Activated CD8-positive, alpha-beta memory T cell treated with anti-CD3 and anti-CD28 coated beads, Interleukin-2, amount 10 ng/mL, durations not matched to agents 7 days and 5 days (primary cell): ENCODE measurements around the gene CTNNA3. TPM values are rescaled to one million over a fixed set of nuclear protein-coding genes. Genes with fewer than 3 reads are reported as not detected.

Experiments
- ATAC-seq: fragments of 150-1000 bp; cut with Tn5 transposase; one replicate; pipeline ENCODE4 v1.10.0; 2021; ENCODE audit warnings: moderate library complexity
- CTCF ChIA-PET: fragments of 350-600 bp; sonication (Branson Sonifier 250); formaldehyde crosslinking; loops from one replicate; lab custom pipeline; 2021; ENCODE audit warnings: antibody characterized with exemption; lab: Charles Lee
- DNase-seq: peaks from one replicate; pipeline ENCODE4 v3.0.0-alpha.2; 2020
- H3K27ac Mint-ChIP-seq: one replicate; pipeline ENCODE4 v1.8.0; 2021; ENCODE audit warnings: mild to moderate bottlenecking, mixed read lengths
- H3K27me3 Mint-ChIP-seq: one replicate; pipeline ENCODE4 v1.8.0; 2021; ENCODE audit warnings: mixed read lengths
- H3K36me3 Mint-ChIP-seq: one replicate; pipeline ENCODE4 v1.8.0; 2021; ENCODE audit warnings: mild to moderate bottlenecking, mixed read lengths
- H3K4me1 Mint-ChIP-seq: one replicate; pipeline ENCODE4 v1.8.0; 2021; ENCODE audit warnings: mixed read lengths
- H3K4me3 Mint-ChIP-seq: one replicate; pipeline ENCODE4 v1.8.0; 2021; ENCODE audit warnings: mild to moderate bottlenecking, moderate library complexity, mixed read lengths
- H3K9me3 Mint-ChIP-seq: one replicate; pipeline ENCODE4 v1.8.0; 2022; ENCODE audit warnings: low read depth, mixed read lengths
- total RNA-seq, 2 experiments: library from RNA; stranded (reverse); gene quantifications; one replicate each; pipeline ENCODE4 v1.2.3, GENCODE V29; 2021

CTNNA3 gene
- total RNA-seq, 2 experiments from 2014 or later, result 0.61 TPM; not detected in 1

GRCh38 chr10:67110286-67110685, 585.7 kb downstream of the CTNNA3 start:
- Mint-ChIP-seq H3K4me1 (no peaks in the 10 kb centered on the region), H3K9me3 (no peaks in the 10 kb centered on the region), H3K27me3 (no peaks in the 10 kb centered on the region), H3K4me3 (no peak overlapping the region), H3K27ac (no peak overlapping the region), H3K36me3 (no peaks in the 10 kb centered on the region)
- CTCF ChIA-PET, result no interaction called here
- ATAC-seq, result no peak
- no peak for DNase-seq

GRCh38 chr10:67107670-67108069, 588.3 kb downstream of the CTNNA3 start:
- no peak overlapping the region for H3K4me3 Mint-ChIP-seq
- no peaks in the 10 kb centered on the region for H3K36me3 Mint-ChIP-seq
- no peaks in the 10 kb centered on the region for H3K27me3 Mint-ChIP-seq
- DNase-seq (no peak), ATAC-seq (no peak)
- no peak overlapping the region for H3K27ac Mint-ChIP-seq
- peaks cover 2% of the 10 kb centered on the region for H3K9me3 Mint-ChIP-seq
- no peaks in the 10 kb centered on the region for H3K4me1 Mint-ChIP-seq
- CTCF ChIA-PET, result no interaction called here

GRCh38 chr10:67100951-67101350, 595.0 kb downstream of the CTNNA3 start:
- Mint-ChIP-seq H3K36me3 (no peaks in the 10 kb centered on the region), H3K4me1 (no peaks in the 10 kb centered on the region), H3K4me3 (no peak overlapping the region), H3K27me3 (no peaks in the 10 kb centered on the region), H3K27ac (no peak overlapping the region), H3K9me3 (peaks cover 2% of the 10 kb centered on the region)
- no peak for ATAC-seq
- CTCF ChIA-PET, result no interaction called here
- no peak for DNase-seq

- Mint-ChIP-seq H3K27ac (no peak overlapping the region), H3K4me3 (no peak overlapping the region), H3K27me3 (no peaks in the 10 kb centered on the region), H3K9me3 (no peaks in the 10 kb centered on the region), H3K4me1 (no peaks in the 10 kb centered on the region), H3K36me3 (no peaks in the 10 kb centered on the region)
- DNase-seq (no peak), ATAC-seq (no peak)
- CTCF ChIA-PET, result no interaction called here
Measured at GRCh38 chr10:67098461-67098860, 597.5 kb downstream of the CTNNA3 start.

GRCh38 chr10:67095531-67095930, 600.5 kb downstream of the CTNNA3 start:
- Mint-ChIP-seq H3K9me3 (no peaks in the 10 kb centered on the region), H3K27ac (no peak overlapping the region), H3K36me3 (no peaks in the 10 kb centered on the region), H3K27me3 (no peaks in the 10 kb centered on the region), H3K4me1 (no peaks in the 10 kb centered on the region), H3K4me3 (no peak overlapping the region)
- no peak for DNase-seq
- no peak for ATAC-seq
- CTCF ChIA-PET, result no interaction called here

DNA sequence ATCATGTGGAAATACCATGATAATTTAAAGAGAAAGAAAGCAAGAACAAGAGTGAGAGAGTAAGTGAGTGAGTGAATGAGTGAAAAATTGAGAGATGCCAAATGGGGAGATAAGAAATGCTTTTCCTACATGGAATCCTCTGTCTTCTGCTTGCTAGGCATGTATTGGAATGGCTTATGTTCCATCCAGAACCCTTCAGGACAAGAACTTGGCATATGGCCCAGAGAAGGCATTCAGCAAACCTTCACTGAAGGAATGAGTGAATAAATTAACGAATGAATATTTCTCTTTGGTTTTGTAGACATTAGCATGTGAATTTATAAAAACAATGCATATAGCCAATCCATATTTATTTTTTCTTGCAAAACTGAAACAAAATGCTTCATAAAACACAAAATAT, 608.0 kb downstream of the CTNNA3 start:
- no peak overlapping the region for H3K27ac Mint-ChIP-seq
- ATAC-seq (no peak), DNase-seq (no peak)
- H3K4me1 Mint-ChIP-seq, result no peaks in the 10 kb centered on the region
- H3K36me3 Mint-ChIP-seq, result no peaks in the 10 kb centered on the region
- CTCF ChIA-PET, result no interaction called here
- no peaks in the 10 kb centered on the region for H3K9me3 Mint-ChIP-seq
- no peak overlapping the region for H3K4me3 Mint-ChIP-seq
- no peaks in the 10 kb centered on the region for H3K27me3 Mint-ChIP-seq

- Mint-ChIP-seq H3K36me3 (no peaks in the 10 kb centered on the region), H3K4me3 (no peak overlapping the region), H3K27ac (no peak overlapping the region), H3K9me3 (no peaks in the 10 kb centered on the region), H3K4me1 (no peaks in the 10 kb centered on the region), H3K27me3 (no peaks in the 10 kb centered on the region)
- ATAC-seq, result no peak
- CTCF ChIA-PET, result no interaction called here
- no peak for DNase-seq
Measured at GRCh38 chr10:67087135-67087425, 608.9 kb downstream of the CTNNA3 start.

- Mint-ChIP-seq H3K4me1 (no peaks in the 10 kb centered on the region), H3K9me3 (peaks cover 1% of the 10 kb centered on the region), H3K27me3 (no peaks in the 10 kb centered on the region), H3K36me3 (no peaks in the 10 kb centered on the region), H3K27ac (no peak overlapping the region), H3K4me3 (no peak overlapping the region)
- CTCF ChIA-PET, result no interaction called here
- DNase-seq (no peak), ATAC-seq (no peak)
Measured at GRCh38 chr10:67086327-67087134, 609.5 kb downstream of the CTNNA3 start.

GRCh38 chr10:67079126-67079525, 616.9 kb downstream of the CTNNA3 start:
- Mint-ChIP-seq H3K4me1 (no peaks in the 10 kb centered on the region), H3K9me3 (peaks cover 3% of the 10 kb centered on the region), H3K27ac (no peak overlapping the region), H3K36me3 (no peaks in the 10 kb centered on the region), H3K4me3 (no peak overlapping the region), H3K27me3 (no peaks in the 10 kb centered on the region)
- CTCF ChIA-PET, result no interaction called here
- ATAC-seq (no peak), DNase-seq (no peak)

GRCh38 chr10:67077376-67077775, 618.6 kb downstream of the CTNNA3 start:
- CTCF ChIA-PET, result no interaction called here
- no peaks in the 10 kb centered on the region for H3K27me3 Mint-ChIP-seq
- no peaks in the 10 kb centered on the region for H3K4me1 Mint-ChIP-seq

GRCh38 chr10:67076144-67076543, 619.9 kb downstream of the CTNNA3 start:
- H3K27ac Mint-ChIP-seq, result no peak overlapping the region
- H3K9me3 Mint-ChIP-seq, result no peaks in the 10 kb centered on the region
- no peaks in the 10 kb centered on the region for H3K36me3 Mint-ChIP-seq
- CTCF ChIA-PET, result no interaction called here
- ATAC-seq (no peak), DNase-seq (no peak)
- no peaks in the 10 kb centered on the region for H3K4me1 Mint-ChIP-seq
- no peak overlapping the region for H3K4me3 Mint-ChIP-seq
- no peaks in the 10 kb centered on the region for H3K27me3 Mint-ChIP-seq

More at GRCh38 chr10:67077376-67077775, 618.6 kb downstream of the CTNNA3 start:
- Mint-ChIP-seq H3K36me3 (no peaks in the 10 kb centered on the region), H3K9me3 (peaks cover 3% of the 10 kb centered on the region), H3K4me3 (no peak overlapping the region), H3K27ac (no peak overlapping the region)
- DNase-seq, result no peak
- ATAC-seq, result no peak

DNA sequence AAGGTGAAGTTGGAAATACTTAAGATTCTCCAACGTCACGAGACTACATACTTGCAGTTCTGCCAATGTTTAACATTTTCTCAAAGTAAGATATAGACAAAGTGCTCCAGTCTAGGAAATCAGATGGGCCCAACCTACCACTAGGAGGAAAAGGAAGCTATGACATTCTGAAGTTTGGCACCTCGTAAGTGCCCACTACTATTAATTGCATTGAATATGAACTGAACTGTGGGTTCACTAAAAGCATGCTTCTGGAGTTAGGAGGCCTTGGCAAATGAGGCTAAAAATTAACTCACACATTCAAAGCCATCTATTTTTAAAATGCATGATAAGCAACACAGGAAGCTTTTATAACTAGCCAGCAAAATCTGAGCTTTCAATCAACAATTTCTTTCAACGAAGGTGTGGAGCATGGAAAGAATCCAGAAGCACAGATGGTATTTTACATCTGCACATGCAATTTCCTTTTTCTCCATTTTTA, 620.5 kb downstream of the CTNNA3 start:
- Mint-ChIP-seq H3K4me3 (no peak overlapping the region), H3K36me3 (no peaks in the 10 kb centered on the region), H3K4me1 (no peaks in the 10 kb centered on the region), H3K9me3 (no peaks in the 10 kb centered on the region), H3K27ac (no peak overlapping the region), H3K27me3 (no peaks in the 10 kb centered on the region)
- no peak for ATAC-seq
- CTCF ChIA-PET, result no interaction called here
- DNase-seq, result no peak

GRCh38 chr10:67072654-67073053, 623.3 kb downstream of the CTNNA3 start:
- H3K4me1 Mint-ChIP-seq, result no peaks in the 10 kb centered on the region
- H3K36me3 Mint-ChIP-seq, result no peaks in the 10 kb centered on the region
- H3K9me3 Mint-ChIP-seq, result peaks cover 2% of the 10 kb centered on the region
- H3K27me3 Mint-ChIP-seq, result no peaks in the 10 kb centered on the region
- H3K27ac Mint-ChIP-seq, result no peak overlapping the region
- DNase-seq (no peak), ATAC-seq (no peak)
- CTCF ChIA-PET, result no interaction called here
- no peak overlapping the region for H3K4me3 Mint-ChIP-seq

DNA sequence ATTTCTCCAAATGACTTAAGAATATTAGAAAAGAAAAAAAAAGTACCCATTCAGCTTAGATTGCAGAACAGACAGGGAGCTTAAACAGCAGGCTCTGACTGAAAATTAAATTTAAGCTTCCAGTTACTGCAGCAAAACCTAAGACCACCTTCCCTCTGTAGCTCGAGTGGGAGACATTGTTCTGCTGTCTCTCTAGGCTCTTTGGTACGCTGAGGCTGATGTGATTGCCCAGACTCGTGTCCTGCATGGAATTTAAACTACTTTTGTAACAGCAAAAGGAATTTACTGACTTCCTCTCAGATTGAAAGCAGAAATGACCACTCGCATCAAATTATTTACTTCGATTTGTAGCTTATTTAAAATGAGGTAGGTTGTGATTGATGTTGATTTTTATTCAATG, 645.6 kb downstream of the CTNNA3 start:
- no peaks in the 10 kb centered on the region for H3K9me3 Mint-ChIP-seq
- no peaks in the 10 kb centered on the region for H3K4me1 Mint-ChIP-seq
- DNase-seq, result no peak
- no peaks in the 10 kb centered on the region for H3K36me3 Mint-ChIP-seq
- H3K27me3 Mint-ChIP-seq, result no peaks in the 10 kb centered on the region
- CTCF ChIA-PET, result no interaction called here
- ATAC-seq, result no peak
- H3K4me3 Mint-ChIP-seq, result no peak overlapping the region
- H3K27ac Mint-ChIP-seq, result no peak overlapping the region
